GM19324 (cell line): ENCODE measurements around the gene DCP1B.

Experiments used
- ATAC-seq: cut with Tn5 transposase; IDR thresholded peaks from one replicate; pipeline ENCODE4 v1.9.1; 2021; ENCODE audit warnings: mild to moderate bottlenecking, moderate library complexity; ENCODE audit not compliant: unreplicated experiment, low FRiP score

DCP1B gene

DNA sequence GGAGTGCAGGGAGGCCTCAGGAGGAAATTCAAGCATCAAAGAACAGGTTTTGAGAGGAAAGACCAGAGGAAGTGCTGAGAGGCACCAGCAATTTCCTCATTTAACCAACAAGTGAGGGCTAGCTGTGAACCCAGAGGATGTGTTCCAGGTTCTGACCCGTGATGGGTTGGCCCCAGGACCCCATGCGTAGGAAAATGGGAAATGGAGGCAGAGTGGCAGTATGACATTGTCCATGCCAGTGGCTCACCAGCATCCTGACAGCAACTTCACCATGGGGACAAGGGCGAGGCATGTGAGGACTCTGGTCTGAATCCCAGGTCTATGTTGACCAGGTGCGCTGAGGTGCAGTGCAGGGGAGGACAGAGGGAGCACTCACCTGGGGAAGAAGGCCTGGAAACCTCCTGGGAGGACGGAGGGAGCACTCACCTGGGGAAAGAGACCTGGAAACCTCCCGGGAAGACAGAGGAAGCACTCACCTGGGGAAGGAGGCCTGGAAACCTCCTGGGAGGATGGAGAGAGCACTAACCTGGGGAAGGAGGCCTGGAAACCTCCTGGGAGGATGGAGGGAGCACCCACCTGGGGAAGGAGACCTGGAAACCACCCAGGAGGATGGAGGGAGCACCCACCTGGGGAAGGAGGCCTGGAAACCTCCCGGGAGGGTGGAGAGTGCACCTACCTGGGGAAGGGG is 79.1 kb downstream of the DCP1B start:
- no peak for ATAC-seq

DNA sequence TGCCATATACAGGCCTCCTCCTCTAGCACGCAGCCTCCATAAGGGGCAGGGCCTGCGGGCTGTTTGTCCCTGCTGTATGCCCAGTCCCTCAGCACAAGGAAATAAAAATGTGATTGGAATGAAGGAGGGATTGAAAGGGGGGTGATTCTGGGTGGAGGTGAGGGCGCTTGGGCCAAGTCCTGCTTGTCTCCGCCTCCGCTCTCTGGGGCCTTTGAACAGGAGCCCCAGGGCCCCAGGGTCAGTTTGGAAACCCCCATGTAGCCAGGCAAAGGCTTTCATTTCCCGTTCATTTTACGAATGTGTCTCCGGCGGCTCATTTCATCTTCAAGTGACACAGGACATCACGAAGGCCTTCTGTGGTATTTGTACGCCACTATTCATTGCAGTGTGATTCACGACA is 81.3 kb downstream of the DCP1B start:
- ATAC-seq: no peak

DNA sequence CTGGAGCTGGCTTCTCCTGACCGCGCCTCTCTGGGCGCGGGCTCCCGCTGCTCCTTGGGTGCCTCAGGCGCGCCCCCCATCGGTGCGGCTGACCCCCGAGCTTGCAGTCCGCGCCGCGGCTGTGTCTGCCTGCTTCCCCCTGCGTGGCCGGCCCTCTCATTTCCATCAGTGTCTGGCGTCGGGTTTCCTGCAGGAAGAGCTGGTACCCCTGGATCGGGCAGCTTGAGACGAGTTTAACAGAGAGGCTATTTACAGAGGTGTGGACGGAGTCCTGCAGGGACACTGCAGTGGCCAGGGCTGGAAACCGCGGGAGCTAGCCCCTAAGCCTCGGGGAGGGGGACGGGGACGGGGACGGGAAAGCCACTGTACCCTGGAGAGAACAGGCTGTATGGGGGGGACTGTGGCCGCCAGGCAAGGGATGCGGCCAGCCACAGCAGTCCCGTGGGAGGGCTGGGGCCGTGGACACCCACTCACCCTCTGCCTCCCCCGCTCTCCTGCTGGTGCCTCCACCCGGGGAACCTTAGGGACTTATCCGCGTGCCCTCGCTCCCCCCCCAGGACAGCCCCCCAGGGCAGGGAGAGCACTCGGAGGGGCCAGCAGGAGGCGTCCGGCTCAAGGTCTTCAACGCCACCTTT is 82.1 kb downstream of the DCP1B start:
- ATAC-seq: no peak

DNA sequence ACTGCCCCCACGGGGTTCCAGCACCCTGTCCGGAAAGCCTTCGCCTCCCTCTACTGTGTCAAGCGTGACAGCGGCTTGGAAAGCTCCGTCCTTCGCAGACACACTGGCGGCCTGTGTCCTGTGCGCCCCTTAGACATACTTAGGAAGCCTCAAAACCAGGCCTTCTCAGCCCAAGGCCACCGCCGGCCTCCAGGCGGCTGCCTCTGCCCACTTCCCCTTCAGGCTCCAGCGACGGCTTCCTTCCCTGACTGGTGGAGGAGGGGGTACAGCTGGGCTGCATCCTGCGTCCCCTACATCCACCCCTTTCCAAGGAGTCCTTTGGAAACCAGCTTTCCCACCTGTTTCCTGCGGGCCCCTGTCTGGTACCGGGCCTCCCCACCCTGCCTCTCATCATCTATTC is 83.3 kb downstream of the DCP1B start:
- ATAC-seq: no peak

DNA sequence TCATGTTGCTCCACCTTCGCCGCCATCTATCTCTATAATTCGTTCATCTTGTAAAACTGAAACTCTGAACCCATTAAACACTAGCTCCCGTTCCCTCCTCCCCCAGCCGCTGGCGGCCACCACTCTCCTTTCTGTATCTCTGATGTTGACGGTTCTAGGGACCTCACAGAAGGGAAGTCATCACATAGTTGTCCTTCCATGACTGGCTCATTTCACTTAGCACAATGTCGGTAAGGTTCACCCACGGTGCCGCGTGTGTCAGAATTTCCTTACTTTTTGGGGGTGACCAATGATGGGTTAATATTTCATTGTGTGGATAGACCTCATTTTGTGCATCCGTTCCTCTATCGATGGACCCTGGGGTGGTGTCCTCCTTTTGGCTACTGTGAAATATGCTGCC is 83.8 kb downstream of the DCP1B start:
- no peak for ATAC-seq

DNA sequence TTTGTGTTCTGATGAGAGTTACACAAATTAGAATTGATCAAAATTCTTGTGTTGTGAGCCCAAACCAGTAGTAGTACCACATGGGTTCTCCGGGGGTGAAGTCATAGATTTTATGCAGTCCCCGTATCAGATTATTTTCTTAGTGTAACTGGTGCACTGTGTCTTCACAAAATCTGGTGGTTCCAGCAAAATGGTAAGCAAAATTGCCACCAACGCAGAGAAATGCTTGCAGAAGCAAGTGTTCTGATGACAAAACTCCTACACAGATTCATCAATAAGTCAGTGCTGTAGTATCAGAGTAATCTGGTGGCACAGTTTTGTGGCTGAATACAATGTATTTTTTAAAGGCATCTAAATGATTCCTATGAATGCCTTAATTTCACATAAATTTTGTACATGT is 84.5 kb downstream of the DCP1B start:
- no peak for ATAC-seq

DNA sequence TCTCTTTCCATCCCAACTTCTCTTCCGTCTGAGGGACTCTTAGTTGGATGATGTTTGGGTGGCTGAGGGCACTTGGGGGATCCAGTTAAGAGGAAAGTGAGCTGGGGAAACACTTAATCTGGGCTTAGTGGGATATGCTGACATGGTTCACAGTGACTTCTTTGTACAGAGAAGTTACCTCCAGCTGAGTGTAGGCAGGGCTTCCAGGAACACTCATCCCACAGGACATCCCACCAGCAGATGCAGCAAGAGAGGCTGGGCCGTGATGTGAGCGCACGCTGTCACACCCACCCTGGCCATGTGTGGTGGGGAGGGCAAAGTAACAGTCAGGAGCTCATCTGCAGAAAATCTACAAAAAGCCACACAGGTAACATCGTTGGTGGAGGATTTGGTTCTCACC is 85.0 kb downstream of the DCP1B start:
- ATAC-seq: no peak

DNA sequence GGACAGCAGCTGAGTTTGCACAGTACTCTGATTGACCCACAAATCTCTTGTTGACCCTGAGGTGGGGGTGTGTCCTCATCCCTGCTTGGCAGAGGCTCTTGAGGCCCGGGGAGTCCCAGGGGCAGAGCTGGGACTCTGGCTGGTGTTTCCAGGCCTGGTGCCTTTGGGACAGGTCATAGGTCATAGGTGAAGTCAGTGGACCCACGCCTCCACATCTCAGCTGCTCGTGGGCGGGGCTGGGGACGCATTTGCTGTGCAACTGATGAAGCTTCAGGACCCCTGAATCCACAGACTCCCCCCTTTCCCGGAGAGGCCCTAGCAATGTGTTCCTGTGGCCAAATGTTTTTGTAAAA is 85.4 kb downstream of the DCP1B start:
- ATAC-seq: no peak

DNA sequence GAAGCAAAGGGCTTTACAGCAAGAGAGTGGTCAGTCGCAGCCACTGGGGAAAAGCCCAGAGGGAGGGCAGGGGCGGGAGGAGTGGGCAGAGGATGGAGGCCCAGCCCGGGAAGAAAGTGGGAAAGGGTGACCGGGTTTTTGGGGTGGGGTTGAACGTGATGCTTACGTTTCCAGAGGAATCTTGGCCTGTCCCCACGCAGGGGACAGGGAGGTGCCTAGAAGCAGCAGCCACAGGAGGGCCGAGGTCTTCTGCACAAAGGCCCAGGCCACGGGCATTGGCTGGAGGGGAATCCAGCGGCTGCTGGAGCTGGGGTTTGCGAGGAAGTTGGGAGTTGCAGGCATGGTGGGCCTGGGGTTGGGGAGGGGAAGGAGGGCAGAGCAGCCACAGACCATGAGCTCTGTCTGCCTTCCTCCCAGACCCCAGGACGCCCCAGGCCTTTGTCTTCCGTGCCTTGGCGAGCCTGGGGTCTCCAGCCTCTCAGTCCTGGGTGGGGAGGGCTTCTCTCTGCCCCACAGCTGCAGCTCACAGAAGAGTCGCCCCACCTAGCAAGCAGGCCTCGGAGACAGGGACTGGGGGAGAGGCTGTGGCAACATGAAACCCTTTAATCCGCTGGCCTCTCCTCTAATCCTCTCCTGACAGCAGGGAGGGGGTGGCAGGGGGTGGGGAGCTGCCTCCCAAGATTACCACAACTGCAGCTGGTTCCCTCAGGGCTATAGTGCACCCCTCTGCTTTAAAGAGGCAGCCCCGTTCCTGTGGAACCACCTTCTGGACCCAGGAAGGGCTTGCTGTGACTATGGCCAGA is 86.0 kb downstream of the DCP1B start, which contains the start of gene CACNA2D4:
TSS of gene CACNA2D4 (minus strand) at position 572 of the 803 bp plus-strand sequence. CDS start at position 393, 179 bp downstream.
- no peak for ATAC-seq

DNA sequence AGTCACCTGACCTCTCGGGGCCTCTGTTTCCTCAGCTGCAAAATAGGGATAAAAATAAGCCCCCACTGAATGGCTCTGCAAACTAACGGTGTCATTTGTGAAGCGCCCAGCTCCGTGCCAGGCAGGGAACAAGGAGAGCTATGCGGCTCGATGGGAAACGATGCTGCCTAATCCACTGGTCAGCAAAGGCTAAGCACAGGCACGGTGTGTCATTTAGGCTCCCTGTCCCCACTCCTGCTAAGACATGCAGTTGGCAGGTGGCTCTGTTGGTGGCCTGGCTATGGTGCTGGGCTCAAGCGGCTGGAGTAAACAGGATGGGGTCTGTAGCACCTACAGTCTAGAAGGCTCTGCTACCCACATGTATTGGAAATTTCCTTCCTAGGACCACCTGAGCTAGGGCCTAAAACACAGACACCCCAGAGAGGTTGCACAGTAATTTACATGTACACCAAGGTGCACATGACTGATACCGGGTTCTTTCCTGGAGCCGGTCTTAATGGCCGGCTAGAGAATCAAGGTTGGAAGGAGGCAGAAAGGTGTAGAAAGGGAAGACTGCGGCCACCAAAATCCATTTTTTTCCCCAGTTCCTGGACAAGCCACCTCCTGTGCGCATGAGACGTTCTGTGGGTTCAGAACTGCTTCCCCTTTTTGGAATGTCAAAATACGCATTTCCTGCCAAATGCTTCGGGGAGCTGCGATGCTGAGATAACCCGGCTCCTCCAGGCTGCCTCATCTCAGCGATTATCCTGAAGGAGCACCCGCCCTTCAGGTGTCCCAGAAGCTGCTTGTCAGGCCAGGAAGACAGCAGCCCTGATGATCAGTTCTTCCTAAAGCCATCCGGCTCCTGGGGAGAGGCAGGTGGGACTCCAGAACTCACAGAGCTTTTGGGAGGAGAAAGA is 86.8 kb downstream of the DCP1B start:
- no peak for ATAC-seq

DNA sequence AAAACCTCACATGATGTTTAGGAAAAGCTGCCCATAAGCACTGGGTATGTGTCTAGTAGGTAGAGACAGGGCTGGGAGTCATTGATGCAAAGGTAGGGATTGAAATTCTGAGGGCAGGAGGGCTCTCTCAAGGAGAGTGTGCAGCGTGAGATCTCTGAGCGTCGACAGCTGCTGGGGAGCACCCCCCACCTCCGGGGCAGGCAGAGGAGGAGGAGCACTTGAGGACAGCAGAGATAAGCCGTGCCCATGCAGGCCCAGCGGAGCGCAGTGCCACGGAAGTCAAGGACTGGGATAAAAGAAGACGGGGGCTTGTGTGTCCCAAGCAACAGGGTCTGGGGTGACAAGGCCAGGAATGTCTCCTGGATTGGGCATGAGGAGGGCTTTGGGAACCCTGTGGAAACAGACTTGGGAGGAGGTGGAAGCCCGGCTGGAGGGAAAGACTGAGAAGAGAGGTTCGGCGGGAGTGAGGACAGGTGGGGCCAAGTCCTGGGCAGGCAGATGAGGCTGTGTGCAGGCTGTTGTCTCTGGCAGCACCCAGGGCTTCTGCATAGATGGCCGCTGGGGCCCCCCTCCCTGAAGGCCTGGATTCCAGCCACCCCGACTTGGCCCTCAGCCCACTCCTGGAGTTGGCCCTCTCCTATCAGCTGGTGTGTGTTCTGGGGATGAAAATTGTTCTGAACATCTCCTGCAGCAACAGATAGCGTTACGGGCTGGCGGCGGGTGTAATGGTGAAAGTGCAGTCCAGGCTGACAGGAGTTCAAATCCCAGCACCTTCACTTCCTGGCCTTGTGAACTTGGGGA is 87.7 kb downstream of the DCP1B start:
- no peak for ATAC-seq

DNA sequence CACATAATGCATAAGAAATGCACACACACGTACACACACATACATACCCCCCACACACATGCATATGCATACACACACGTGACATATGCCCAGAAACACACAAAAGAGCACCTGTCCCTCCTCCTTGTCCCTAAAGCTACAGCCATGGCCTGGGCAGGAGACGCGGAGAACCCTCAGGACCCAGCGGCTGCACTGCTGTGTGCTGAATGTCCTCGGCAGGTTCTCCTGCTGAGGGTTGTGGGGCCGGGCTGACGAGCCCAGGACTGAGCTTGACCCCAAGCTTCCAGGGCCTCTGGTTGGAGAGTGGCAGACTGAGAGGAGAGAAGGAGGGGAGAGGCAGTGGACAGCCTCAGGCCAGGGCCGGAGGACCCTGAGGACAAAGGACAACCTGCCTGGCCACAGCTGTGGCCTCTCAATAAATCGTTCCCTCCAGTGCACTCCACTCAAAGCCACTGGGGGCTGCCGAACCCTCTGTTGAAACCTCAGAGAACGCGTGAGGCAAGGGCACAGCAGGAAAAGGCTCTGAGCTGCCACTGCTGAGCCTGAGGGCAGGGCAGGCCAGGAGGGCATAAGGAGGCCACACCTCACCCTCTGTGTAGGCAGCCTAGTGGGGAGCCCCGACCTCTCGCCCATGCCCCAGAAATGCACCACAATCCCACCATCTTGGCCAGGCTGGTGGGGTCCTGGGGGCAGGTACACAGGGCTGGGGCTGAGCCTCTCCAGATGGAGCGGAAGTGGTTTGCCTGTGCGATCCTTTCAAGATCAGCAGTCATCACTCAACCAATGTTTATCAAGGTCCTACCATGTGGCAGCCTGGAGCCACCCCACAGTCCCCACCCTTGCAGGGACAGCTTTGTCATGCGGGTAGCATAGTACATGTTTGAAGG is 88.9 kb downstream of the DCP1B start:
- no peak for ATAC-seq

DNA sequence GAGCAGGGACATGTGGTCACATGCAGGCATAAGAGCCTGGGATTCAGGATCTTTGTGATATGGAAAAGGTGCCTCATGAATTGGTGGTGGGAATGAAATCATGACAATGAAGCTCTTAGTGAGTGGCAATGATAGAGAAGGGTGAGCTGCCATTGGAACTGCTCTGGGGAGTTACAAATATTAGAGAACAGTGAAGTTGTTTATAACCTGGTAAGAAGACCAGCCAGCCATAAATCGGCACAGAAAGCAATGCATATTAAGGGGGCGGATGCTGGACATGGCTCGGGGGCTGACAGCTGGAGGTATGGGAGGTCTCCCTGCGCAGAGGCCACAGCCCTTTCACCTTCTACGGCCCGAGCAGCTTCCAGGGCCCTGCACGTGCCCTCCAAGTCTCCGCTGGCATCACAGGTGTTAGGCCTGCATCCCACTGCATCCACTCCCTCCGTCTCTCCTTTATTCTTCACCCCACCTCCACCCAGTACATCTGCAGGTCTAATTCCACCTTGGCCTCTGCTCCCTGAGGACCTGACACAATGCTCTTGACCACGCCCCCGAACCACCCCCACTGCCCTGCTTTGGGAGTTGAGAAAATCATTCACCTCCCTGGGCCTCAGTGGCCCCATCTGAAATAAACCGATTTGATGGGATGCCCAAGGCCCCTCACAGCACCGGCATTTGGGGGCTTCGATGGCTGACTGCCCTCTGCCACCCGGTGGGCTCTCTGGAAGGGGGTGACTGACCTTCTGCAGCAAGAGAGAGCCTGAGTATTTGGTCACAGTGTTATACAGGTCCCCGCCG is 89.9 kb downstream of the DCP1B start:
- ATAC-seq: no peak

DNA sequence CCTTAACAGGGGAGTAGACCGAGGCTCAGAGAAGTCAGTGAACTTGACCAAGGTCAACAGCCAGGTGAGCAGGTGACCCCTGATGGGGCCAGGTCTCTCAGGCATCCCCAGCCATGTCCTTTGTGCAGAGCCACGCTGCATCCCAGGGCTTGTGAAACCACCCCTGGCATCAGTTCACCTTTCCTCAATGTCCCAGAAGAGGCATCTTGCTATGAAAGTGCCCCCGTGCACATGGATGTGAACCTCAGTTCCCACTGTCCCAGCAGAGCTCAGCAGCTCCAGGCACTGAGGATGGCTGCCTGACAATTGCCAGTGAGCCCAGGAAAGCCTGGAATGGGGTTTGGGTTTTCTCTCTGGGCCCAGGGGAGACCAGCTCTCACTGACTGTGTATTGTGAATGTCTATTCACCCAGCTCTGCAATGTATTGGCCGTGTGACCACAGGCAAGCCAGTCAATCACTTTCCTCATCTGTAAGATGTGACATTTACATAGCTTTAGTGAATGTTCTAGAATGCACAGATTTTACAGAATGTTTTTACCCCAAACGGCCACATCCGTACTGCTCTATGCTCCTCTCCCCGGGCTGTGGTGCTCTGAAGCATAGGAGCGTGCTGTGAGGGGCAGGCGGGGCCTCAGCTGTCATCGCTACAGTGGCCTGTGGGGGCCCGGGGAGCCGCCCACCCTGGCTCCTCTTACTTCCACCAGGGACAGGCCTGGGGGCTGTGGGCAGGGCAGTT is 90.7 kb downstream of the DCP1B start:
- ATAC-seq: no peak

DNA sequence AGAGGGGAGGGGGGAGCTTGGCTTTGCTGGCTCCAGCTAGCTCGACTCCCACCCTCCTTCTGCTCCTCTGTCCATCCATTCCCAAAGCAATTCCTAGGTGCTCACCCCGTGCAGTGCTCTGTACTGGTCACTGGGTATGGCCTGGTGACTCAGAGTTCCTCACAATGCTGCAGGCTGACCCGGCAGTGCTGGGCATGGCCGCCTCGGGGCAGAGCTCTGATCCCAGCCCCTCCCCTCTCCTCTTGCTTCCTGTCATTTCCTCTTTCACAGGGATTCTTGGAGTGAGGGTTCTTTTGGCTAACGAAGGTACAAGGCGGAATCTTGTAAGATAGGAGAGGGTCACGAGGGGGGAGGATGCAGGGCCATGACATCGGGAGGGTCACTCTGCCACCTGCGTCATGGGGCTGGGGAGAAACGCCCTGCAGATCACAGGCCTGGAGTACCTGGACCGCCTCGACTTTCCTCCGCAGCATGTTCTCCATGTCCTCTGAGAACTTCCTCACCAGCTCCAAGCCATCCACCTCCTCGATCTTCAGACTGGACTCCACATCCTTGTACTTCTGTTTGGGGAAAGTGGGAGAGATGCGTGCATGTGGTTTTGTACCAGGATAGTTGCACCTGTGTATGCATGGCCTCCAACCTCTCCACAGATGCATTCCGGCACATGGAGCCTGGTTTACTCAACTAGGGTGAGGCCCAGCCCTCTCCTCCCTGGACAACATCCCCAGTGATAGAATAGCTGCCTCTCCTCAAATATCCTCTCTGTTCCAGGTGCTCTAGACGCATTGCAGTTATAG is 91.5 kb downstream of the DCP1B start:
- ATAC-seq: no peak
